ENCODE data around the gene CFAP141.

Gene CFAP141

DNA sequence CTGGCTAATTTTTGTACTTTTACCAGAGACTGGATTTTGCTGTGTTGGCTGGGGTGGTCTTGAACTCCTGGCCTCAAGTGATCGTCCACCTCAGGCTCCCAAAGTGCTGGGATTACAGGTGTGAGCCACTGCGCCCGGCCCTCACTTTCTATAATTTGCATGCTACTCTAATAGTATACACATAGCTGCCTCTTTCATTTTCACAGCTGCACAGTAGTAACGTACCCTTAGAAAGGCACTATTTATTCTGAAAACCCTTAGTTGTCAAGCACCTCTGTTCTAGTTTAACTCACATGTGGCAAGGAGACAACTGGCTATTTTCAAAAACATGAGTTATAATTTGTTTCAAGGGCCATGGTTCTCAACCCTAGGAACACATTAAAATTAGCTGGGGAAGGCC, 31.5 kb downstream of the CFAP141 start:
- no peak overlapping the region for H3K4me3 ChIP-seq (ENCODE audit: low read depth, low read length)
- DNase-seq (ENCODE audit: low read depth), result no peak
- in situ Hi-C loops (cut with HindIII; ENCODE audit: low sequenced_read_pairs), result no loop called here
- TF ChIP-seq, protein P1, sequence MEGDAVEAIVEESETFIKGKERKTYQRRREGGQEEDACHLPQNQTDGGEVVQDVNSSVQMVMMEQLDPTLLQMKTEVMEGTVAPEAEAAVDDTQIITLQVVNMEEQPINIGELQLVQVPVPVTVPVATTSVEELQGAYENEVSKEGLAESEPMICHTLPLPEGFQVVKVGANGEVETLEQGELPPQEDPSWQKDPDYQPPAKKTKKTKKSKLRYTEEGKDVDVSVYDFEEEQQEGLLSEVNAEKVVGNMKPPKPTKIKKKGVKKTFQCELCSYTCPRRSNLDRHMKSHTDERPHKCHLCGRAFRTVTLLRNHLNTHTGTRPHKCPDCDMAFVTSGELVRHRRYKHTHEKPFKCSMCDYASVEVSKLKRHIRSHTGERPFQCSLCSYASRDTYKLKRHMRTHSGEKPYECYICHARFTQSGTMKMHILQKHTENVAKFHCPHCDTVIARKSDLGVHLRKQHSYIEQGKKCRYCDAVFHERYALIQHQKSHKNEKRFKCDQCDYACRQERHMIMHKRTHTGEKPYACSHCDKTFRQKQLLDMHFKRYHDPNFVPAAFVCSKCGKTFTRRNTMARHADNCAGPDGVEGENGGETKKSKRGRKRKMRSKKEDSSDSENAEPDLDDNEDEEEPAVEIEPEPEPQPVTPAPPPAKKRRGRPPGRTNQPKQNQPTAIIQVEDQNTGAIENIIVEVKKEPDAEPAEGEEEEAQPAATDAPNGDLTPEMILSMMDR (IDR thresholded peaks at IDR 0.05; ENCODE audit: low read depth, low read length, missing control alignments), result no peak

DNA sequence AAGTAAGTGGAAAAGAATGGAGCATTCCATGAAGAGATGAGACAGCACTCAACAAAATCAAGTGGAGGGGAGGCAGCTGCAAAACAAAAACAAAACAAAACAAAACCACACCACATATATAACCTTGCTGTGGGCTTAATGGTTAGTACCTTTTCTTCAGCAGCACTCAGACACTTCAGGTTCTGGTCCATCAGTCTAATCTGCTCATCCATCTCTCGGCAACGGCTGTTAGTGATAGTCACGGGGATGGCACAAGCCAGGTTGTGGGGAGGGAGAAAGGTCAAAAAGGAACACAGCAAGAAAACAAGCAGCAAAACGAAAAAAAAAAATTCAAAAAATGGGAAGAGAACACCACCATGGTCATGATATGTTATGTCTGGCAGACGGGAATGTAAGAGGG, 34.3 kb downstream of the CFAP141 start:
- no peak overlapping the region for H3K4me3 ChIP-seq (ENCODE audit: low read depth, low read length)
- TF ChIP-seq, protein P1 (IDR thresholded peaks at IDR 0.05; ENCODE audit: low read depth, low read length, missing control alignments), result no peak
- in situ Hi-C loops (cut with HindIII; ENCODE audit: low sequenced_read_pairs), result no loop called here
- no peak for DNase-seq (ENCODE audit: low read depth)

DNA sequence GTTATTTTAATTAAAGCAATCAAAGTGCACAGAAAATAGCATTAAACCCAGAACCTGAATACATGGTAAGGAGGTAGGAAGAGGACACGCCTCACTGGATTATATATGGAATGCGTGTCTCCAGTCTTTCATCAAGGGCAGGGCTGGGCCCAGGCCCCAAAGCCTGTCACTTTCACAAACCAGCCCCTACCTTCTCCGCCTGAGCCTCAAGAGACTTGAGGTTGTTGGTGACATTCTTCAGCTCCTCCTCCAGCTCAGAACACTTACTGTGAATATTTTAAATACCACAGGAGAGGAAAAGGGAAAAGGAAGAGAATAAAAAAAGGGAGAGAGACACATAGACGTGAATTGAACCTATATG, 34.9 kb downstream of the CFAP141 start:
- DNase-seq (ENCODE audit: low read depth), result no peak
- in situ Hi-C loops (cut with HindIII; ENCODE audit: low sequenced_read_pairs), result no loop called here
- TF ChIP-seq, protein P1 (IDR thresholded peaks at IDR 0.05; ENCODE audit: low read depth, low read length, missing control alignments), result no peak
- no peak overlapping the region for H3K4me3 ChIP-seq (ENCODE audit: low read depth, low read length)

DNA sequence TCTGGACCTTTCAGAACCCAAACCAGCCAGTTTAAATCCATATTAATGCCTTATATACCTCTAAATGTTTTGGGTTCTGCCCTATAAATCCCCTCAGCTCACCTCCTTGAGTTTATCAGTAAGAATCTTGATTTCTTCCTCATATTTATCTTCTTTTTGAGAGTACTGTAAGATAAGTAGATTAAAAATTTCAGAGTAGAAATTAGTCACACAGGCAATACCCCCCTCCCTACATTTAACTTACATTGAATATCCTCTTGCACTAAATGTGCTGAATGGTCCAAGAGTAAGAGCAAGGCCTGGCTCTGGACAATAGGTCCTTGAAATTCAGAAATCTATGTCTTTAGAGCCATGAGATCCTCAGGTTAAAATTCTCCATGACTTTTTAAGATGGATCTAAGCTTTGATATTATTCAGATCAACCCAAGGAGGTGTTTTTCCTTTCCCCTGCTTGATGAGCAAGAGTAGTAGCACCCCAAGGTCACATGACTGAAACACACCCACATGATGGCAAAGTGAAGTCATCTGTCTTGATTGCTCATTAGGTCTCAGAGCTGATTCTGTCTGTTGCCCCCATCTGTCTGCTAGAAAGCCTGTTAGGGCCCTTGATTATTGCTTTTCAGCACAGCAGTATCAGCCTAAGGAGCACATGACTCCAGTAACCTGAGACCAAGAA, 35.4 kb downstream of the CFAP141 start:
- TF ChIP-seq, protein P1 (IDR thresholded peaks at IDR 0.05; ENCODE audit: low read depth, low read length, missing control alignments), result no peak
- DNase-seq (ENCODE audit: low read depth), result no peak
- H3K4me3 ChIP-seq (ENCODE audit: low read depth, low read length), result no peak overlapping the region
- in situ Hi-C loops (cut with HindIII; ENCODE audit: low sequenced_read_pairs), result no loop called here

DNA sequence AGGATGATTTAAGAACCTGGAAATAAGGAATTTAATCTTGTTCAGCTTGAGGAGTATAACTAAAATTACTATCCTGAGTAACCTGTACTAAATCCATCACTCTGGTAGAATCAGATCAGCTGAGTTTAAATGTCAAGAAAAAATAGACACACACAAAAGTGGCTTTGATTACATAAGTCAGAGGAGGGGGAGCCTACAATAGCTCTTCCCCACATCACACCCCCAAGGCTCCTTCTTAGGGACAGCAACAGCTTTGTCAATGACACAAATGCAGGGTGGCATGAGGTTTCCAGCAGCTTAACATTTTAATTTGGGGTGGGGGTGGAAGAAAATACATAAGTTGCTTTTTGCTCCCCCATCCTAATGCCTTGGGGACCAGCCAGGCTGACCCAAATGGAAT, 38.7 kb downstream of the CFAP141 start:
- no peak for DNase-seq (ENCODE audit: low read depth)
- H3K4me3 ChIP-seq (ENCODE audit: low read depth, low read length), result no peak overlapping the region
- in situ Hi-C loops (cut with HindIII; ENCODE audit: low sequenced_read_pairs), result no loop called here
- TF ChIP-seq, protein P1 (IDR thresholded peaks at IDR 0.05; ENCODE audit: low read depth, low read length, missing control alignments), result no peak

DNA sequence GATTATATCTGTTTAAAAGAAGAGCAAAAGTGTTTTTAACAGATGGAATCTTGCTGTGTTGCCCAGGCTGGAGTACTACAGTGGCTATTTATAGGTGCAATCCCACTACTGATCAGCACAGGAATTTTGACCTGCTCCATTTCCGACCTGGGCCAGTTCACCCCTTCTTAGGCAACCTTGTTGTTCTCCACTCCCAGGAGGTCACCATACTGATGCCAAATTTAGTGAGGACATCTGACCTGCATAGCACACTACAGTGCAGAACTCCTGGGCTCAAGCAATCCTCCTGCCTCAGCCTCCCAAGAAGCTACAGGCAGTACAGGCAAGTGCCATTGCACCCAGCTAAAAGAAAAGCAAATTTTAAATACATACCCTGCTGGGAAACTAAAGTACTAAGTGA, 39.9 kb downstream of the CFAP141 start:
- no peak overlapping the region for H3K4me3 ChIP-seq (ENCODE audit: low read depth, low read length)
- in situ Hi-C loops (cut with HindIII; ENCODE audit: low sequenced_read_pairs), result no loop called here
- TF ChIP-seq, protein P1 (IDR thresholded peaks at IDR 0.05; ENCODE audit: low read depth, low read length, missing control alignments), result no peak

More for the DNA sequence above, 39.9 kb downstream of the CFAP141 start:
- no peak for DNase-seq (ENCODE audit: low read depth)
